ENCODE data around the gene PLRG1. TPM values are rescaled to one million over a fixed set of nuclear protein-coding genes. Genes with fewer than 3 reads are reported as not detected.
"Not testable (repeated sequence)": the region's sequence is repeated elsewhere in the genome, so short reads cannot be mapped to it uniquely, and the experiment has no call there.

The PLRG1 gene
- total RNA-seq = 88.6 and 99.9 TPM in 2 replicates

- peak; percentile 86 for DNase-seq (ENCODE audit: low read depth)
Observed at GRCh38 chr4:154549894-154550790, at the start of gene PLRG1. Gene PLRG1, minus strand, starts transcription at chr4:154550400. Its CDS starts 92 bp downstream, at chr4:154550308.

DNA sequence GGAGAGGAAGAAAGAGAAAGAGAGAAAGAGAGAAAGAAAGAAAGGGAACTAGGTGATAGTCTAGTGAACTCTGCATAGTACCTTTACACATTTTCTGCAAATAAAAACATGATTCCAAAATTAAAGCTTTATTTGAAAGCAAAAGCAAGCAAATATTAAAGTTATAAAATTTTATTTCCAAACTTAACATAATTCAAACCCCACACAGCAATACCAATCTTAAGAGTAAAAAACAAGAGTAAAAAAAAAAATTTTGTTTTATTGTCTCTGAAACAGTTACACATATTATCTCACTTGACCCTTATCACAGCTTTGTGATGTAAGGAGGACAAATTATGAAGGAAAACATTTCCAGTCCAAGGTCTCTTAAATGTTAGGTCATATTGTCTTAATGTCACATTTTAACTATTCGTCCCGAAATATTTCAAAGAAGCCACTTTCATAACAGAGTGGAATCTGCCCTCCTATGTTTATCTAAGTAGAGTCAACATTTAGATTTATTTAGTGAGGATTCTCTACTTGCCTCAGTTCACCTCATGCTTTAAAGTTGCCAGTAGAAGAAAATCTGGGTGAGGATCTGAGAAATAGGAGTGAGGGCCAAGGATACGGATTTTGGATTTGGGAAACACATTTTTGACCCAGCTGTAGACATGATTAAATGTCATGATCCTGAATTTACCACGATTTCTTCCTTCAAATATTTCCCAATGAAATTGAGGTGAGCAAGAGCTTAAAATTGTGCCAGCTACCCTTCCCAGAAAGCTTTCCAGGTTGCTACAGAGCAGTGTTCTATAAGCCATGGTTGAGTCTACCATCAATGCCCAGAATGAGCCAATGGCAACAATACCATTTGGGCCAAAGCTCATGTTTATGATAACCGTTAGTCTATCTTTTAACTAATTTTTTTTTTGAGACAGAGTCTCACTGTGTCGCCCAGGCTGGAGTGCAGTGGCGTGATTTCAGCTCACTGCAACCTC, 47.9 kb upstream of the PLRG1 start:
- no peak for DNase-seq (ENCODE audit: low read depth)

GRCh38 chr4:154597281-154597680, 47.1 kb upstream of the PLRG1 start:
- DNase-seq (ENCODE audit: low read depth) = not testable (repeated sequence)

- peak; percentile 83 for DNase-seq (ENCODE audit: low read depth)
Observed at GRCh38 chr4:154595807-154596206, 45.6 kb upstream of the PLRG1 start.

DNA sequence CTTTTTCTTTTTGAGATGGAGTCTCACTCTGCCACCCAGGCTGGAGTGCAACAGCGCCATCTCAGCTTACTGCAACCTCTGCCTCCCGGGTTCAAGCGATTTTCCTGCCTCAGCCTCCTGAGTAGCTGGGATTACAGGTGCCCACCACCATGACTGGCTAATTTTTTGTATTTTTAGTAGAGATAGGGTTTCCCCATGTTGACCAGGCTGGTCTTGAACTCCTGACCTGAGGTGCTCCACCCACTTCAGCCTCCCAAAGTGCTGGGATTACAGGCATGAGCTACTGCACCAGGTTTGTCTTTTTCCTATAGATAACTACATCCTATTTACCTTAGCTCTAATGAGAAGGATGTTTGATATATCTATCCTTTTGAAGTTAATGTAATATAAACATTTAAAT, 44.1 kb upstream of the PLRG1 start:
- not testable (repeated sequence) for DNase-seq (ENCODE audit: low read depth)

GRCh38 chr4:154593868-154594267, 43.7 kb upstream of the PLRG1 start:
- no peak for DNase-seq (ENCODE audit: low read depth)

DNA sequence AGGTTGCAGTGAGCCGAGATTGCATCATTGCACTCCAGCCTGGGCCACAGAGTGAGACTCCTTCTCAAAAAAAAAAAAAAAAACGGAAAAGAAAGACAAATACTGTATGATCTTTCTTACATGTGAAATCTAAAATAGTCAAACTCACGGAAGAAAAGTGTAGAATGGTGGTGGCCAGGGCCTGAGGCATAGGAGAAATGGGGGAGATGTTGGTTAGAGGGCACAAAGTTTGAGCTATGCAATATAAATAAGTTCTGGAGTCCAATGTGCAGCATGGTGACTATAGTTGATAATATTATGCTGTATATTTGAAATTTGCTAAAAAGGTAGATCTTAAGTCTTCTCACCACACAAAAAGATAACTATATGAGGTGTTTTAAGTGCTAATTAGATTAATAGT, 41.7 kb upstream of the PLRG1 start:
- no peak for DNase-seq (ENCODE audit: low read depth)

DNA sequence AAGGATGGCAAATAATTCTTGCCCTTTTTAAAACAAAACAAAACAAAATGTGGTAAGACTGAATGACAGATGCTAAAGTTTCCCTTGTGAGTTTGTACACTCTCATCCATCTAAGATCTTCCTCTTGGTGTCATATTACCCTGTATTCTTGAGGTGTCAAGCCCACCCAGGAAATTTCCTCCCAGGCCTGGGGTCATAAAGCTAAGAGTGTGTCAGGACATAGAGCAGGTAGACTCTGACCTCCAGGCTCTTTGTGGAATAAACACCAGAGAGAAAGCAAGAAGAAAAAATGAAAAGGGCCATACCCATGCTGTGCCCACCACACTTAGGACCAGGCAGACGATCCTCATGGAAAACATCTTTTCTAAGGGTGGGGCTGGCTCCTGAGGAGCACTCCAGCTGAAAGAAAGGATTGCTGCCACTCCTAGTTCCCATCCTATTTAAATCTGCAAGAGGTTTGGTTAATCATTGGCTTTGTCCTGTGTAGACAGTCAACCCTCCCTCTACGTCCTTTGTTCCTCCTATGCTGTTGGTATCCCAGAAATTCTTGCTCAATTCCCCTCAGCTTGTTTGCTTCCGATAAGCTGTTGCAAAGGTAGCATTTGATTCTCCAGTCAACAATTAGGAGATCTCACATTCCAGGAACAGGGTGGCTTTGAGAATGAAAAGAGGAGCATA, 40.3 kb upstream of the PLRG1 start, which contains the start of gene FGA:
TSS of gene FGA (minus strand) at position 414 of the 678 bp plus-strand sequence. CDS start at position 359, 55 bp downstream.
- DNase-seq (ENCODE audit: low read depth) = peak; percentile 91

DNA sequence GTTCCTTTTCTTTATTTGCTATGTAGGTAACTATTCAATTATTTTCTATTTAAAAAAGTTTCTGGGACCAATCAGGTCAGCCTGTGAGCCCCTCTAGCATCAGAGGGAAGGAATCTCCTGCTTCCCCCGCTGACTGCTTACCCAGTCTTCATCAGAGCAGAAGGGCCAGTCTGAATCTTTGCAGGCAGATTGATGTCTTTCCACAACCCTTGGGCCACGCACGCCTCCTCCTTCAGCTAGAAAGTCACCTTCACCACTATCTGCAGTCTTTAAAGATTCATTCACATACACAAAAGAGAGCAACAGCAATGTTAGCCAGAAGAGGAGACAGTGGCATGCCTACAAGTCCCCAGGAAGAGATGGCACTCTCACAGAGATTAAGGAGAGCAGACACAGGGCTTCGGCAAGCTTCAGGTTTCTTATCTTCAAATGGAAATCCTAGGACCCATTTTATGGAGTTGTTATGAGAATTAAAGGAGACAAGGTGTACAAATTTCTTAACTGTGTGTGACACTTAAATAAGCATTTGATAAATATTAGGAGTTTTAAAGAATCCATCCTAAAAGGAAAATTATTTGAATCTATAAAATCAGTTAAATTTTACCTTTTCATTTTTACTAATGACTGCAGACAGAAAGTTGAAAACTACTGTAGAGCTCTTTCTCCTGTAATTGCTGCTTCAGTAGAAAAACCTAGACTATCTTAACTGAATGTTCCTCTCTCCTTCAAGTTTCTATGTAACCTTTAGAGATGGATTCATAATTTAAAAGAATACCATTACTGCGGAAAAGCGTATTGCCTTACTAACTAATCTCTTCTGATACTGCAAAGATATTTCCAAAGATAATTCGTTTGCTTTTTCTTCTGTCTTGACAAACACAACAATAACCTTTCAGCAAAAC, 39.3 kb upstream of the PLRG1 start:
- no peak for DNase-seq (ENCODE audit: low read depth)

DNA sequence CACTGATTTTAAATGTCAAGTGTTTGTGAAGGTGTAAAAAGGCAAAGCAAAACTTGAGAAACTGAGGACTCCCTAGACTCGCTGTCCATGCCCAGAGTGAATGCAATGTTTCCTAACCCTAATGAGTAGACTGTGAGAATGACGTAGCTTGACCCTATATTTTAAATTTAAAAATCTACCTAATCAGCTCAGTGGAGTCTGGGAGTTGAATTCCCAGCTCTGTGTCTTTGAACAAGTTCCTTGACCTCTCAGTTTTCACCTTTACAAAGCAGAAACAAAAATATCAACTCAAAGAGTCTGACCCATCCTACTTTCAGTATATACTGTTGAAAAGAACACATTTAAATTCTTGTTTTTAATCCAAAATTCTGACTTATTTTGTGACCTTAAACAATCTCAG, 38.0 kb upstream of the PLRG1 start:
- no peak for DNase-seq (ENCODE audit: low read depth)

DNA sequence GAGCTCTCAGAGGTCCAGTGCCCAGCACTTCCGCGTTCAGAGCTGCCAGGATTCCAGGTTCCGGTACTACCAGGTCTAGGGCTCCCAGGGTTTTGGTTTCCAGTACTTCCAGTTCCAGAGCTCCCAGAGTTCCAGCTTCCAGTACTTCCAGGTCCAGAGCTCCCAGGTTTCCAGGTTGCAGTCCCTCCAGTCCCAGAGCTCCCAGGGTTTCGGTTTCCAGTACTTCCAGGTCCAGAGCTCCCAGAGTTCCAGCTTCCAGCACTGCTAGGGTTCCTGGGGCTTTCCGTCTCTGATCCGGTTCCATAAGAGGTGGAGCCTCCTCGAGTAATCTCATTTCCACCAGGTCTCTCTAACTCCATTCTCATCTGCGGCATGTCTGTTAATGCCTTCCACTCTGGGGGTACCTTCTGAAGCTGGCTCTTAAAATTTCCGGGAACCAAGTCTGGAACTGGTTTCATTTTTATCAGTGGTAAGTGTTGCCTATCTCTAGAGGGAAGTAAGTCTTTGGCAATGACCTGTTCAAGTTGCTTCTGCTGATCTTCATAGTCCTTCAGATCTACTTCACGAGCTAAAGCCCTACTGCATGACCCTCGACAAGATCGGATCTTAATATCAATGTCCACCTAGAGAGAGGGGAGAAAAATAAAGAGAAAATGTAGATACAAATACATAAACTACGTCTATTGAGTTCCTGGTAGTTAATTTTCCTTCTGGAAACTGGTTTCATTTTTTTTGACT, 36.3 kb upstream of the PLRG1 start:
- DNase-seq (ENCODE audit: low read depth) = no peak

DNA sequence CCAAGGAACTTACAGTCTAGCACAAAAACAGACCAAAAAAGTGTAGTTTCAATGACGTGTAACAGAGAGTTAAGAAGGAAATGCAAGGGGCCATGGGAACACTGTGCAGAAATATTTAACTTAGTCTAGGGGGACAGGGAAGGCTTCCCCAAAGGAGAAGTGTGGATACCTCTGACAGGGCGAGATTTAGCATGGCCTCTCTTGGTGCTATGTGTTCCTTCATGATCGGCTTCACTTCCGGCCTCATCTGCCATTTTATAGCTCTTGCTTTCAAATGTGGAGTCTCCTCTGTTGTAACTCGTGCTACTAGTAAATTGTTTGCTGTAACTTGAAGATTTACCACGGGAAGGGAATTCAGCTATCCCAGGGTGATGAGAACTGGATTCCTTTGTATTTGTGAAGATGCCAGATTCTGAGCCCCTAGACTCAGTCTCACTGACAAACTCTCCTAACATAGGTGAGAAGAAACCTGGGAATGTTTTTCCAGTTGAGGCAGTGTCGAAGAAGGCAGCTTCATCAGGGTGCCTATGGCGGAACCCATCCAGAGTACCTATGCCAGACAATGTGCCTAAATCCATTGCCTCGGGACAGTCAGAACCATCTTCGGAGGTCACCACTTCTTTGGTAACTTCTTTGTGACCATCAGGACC, 35.3 kb upstream of the PLRG1 start:
- DNase-seq (ENCODE audit: low read depth) = no peak

- DNase-seq (ENCODE audit: low read depth) = no peak
Observed at GRCh38 chr4:154584259-154584658, 34.1 kb upstream of the PLRG1 start.

DNA sequence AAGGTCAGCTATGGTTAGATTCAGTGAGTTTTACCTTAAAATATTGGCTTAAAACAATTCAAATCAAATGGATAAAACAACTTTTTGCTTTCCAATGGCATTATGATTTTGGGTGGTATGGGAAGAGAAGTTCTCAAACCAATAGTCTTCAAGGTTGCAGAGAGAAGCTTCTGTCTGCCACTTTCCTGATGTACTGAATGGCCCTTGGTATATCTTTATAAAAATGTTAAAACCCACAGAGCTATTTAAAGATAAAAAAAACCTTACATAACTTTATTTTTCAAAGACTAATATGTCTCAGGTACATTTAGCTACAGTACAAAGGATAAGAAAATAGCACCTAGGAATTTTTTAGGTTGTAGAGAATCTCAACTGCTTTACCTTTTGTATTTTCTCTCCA, 33.5 kb upstream of the PLRG1 start:
- DNase-seq (ENCODE audit: low read depth) = no peak

DNA sequence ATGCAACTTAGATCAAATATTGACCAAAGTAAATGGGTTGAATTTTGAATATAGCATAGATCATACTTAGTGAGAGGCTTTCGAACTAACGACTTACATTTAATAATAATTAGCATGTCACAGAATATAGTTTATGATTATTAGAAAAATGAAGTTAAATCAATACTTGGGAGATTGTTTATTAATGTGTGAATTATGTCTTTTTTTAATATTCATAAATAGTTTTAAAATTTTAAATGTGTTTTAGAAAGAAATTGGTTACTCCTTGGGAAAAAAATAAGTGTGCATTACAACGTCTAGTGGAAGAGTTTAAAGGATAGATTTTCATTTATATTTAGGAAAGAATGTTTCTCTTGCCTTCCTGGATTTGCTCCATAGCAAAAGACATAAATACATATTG, 33.0 kb upstream of the PLRG1 start:
- DNase-seq (ENCODE audit: low read depth) = no peak

DNA sequence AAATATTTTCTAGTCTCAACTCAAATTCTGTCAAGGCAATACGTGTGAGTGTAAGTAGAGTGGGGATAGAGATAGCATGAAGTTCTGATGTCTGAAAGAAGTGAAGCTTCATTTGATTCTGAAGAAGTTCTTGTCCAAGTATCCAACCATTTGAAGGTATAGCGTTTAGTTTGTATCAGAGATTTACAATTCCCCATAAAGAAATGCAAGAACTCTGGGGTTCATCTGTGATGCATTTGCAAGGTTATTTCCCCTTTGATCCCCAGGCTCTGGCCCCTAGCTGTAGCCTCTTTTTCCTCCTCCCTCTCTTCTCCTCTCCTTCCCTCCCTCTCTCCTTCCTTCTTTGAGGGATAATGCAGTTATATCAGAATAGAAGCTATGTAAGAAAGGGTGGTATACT, 32.5 kb upstream of the PLRG1 start:
- no peak for DNase-seq (ENCODE audit: low read depth)

DNA sequence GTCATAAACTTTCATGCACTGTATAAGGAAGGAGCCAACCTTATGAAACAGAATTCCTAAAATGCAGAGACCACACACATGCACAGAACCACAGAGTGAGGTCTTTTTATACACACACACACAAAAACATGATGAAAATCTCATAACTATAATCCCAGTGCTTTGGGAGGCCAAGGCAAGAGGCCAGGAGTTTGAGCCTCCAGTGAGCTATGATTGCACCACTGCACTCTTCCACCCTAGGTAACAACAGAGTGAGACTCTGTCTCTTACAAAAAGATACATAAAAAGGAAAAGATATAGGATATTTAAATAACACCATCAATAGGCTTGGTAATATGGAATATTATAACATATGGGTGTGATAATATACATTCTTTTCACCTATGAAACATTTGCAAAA, 29.7 kb upstream of the PLRG1 start:
- DNase-seq (ENCODE audit: low read depth) = no peak

DNA sequence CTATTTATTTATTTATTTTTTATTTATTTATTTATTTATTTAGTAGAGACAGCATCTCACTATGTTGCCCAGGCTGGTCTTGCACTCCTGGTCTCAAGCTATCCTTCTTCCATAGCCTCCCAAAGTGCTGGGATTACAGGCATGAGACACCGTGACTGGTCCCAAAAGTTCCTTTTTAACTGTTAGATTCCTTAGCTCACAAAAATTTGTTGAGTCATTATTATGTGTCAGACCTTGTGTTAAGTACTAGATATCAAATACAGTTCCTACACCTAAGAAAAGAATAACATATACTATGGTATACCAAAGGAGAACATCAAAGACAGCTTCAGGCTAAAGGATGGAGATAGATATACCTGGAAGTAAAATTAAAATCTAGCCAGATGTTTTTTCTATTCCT, 28.7 kb upstream of the PLRG1 start:
- DNase-seq (ENCODE audit: low read depth) = no peak

- DNase-seq (ENCODE audit: low read depth) = peak; percentile 88
Observed at GRCh38 chr4:154577324-154577723, 27.1 kb upstream of the PLRG1 start.

DNA sequence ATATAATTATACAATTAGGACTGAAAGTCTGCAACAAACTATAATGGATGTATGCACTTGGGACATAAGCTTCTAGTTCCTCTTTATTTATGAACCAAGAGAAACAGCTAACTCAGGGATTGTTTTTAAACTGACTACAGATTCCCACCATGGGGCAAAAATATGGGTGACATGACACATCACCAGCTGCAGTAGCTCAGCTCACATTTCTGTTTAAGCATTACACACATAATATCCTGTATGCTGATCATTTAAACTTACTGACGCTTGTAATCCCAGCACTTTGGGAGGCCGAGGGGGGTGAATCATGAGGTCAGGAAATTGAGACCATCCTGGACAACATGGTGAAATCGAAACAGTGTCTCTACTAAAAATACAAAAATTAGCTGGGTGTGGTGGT, 24.1 kb upstream of the PLRG1 start:
- no peak for DNase-seq (ENCODE audit: low read depth)
